Inflammatory macrophage treated with lipopolysaccharide for 1 hour (primary cell): ENCODE results near the gene LIN28A.

Source experiments
- DNase-seq, 2 donors: peaks; one replicate each; pipeline ENCODE4 v3.0.0-alpha.2; 2020 to 2022

Gene LIN28A

DNA sequence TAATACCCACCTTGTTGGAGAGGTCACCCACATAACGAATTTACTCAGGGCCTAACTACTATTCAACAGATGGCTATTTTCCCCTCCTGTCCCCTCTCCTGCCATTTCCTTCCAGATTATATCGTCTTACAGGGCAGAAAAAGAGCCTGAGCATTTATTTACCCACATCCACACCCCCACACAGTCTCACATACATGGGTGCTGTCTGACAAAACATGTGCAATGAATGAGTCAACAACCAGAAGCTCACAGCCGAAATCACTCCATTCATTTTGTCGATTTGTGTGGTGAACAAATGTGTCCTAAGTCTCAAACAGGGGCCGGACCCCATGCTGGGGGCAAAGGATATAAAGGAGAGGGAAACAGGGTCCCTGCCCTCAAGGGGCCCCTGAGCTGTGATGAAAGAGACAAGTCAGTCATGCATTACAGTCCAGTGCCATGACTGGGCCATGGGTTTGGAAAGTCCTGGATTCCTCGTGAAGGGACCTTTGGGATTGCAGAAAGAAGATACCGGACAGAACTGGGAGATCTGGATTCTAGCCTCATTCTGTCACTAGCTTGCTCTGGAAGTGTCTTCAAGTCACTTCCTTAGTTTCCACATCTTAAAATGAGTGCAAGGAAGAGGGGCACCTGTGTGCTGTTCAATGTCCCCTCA lies 21.7 kb upstream of the LIN28A start:
- no peak for DNase-seq

DNA sequence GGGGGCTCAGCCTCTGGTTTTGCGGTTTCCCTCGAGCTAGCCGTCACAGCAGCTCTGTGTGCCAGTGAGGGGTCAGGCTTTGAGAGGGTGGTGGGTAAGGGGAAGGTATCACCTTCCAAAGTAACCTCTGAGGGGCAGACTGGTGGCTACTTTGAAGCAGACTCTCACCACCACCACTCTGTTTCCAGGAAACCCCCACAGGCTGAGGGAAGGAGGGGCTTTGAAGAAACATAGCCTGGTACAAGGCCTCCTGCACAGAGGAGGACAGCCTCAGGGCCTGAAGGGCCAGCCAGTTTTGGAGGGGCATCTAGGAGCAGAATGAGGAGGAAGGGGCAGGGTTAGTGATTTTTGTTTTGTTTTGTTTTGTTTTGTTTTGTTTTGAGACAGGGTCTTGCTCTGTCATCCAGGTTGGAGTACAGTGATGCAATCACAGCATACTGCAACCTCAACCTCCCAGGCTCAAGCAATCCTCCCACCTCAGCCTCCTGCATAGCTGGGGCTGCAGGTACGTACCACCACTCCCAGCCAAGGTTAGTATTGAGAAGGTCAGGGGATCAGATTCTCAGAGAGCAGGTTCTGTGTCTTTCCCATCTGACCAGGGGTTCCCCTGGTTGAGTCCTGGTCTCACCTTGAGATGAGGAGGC lies 20.9 kb upstream of the LIN28A start:
- no peak for DNase-seq

- peak in 1 of 2 donors; percentile 64 for DNase-seq
Observed at GRCh38 chr1:26391450-26391849, 19.2 kb upstream of the LIN28A start.

DNA sequence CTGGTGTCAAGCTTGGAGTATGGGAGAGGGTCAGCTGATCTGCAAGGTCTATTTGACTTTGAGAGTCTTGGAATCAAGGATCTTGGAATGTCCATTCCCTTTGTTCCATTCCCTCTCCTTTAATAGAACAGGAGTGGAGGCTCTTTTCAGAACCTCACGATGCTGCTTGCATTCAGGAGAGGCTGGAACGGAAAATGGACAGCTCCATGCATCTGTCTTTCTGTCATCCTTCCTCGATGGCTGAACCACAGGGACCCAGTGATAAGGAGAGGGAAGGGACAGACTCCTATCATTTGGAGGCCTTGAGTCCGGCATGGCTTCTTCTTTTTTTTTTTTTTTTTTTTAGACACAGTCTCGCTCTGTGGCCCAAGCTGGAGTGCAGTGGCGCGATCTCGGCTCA lies 14.9 kb upstream of the LIN28A start:
- no peak for DNase-seq

GRCh38 chr1:26399034-26399433 lies 11.6 kb upstream of the LIN28A start:
- no peak for DNase-seq

- no peak for DNase-seq
Observed at GRCh38 chr1:26401891-26402290, 8.7 kb upstream of the LIN28A start.

GRCh38 chr1:26403656-26404055 lies 7.0 kb upstream of the LIN28A start:
- DNase-seq = no peak

- no peak for DNase-seq
Observed at GRCh38 chr1:26404641-26405040, 6.0 kb upstream of the LIN28A start.

- DNase-seq = no peak
Observed at GRCh38 chr1:26405281-26405915, 5.2 kb upstream of the LIN28A start.

DNA sequence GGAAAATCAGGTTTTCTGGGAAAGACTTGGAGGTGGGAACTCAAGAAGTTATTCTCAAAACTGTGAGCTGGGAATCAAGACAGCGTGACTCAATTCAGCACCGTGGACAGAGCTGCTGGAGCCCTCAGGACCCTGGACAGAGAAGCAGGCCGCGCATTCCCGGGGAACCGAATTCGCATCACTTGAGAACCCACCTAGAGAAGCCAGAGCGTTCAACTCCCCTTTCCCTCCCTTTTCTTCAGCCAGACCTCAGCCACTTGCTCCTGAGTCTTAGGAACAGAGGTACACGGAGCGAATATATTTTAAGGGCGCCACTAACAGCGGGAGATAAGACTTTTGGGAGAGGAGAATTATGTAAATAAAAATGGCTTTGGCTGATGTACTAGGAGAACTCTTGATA lies 2.0 kb upstream of the LIN28A start:
- DNase-seq = peak; percentile 49 to 89

DNA sequence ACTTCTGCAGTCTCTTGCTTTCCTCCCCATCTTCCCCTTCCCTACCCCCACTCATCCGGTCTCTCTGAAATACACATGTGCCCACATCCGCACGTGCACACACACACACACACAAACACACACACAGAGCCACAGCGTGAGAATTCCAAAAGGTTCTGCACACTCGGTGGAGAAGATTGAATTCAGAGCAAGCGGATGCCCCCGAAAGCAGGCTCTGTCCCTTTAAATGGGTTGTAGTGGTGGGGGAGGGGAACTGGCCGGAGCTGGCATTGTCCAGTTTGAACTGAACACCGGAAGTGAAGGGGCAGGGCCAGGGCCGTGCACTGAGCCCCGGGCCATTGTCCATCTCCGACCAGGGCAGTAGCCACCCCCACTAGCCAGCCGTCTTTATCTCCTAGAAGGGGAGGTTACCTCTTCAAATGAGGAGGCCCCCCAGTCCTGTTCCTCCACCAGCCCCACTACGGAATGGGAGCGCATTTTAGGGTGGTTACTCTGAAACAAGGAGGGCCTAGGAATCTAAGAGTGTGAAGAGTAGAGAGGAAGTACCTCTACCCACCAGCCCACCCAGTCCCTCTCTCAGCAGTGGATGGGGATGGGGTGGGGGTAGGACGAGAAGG lies 1.3 kb upstream of the LIN28A start:
- no peak for DNase-seq

DNA sequence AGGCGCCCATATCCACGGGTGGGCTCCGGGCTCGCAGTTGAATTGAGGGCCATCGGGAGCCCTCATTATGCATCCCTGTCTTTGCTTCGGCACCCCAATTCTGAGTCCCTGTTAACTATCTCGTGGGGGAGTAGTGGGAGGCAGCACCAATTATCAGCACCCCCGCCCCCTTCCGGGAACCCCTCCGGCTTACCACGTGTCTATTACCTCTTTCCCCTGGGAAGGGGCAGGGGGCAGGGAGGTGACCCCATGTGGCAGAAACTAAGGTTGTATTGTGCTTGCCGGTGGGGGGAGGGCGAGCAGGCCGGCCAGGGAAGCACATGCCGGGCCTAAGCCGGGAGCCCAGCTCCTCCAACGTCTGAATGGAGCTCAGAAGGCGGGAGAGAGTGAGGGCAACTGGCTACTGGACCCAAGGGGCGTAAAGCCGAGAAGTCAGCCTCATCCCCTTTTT lies 1.0 kb downstream of the LIN28A start:
- no peak for DNase-seq

GRCh38 chr1:26412180-26412840 lies 1.7 kb downstream of the LIN28A start:
- no peak for DNase-seq

GRCh38 chr1:26413031-26413430 lies 2.4 kb downstream of the LIN28A start:
- DNase-seq = no peak

GRCh38 chr1:26417111-26417759 lies 6.6 kb downstream of the LIN28A start:
- DNase-seq = peak; percentile 37 to 84

- no peak for DNase-seq
Observed at GRCh38 chr1:26418865-26419349, 8.3 kb downstream of the LIN28A start.

DNA sequence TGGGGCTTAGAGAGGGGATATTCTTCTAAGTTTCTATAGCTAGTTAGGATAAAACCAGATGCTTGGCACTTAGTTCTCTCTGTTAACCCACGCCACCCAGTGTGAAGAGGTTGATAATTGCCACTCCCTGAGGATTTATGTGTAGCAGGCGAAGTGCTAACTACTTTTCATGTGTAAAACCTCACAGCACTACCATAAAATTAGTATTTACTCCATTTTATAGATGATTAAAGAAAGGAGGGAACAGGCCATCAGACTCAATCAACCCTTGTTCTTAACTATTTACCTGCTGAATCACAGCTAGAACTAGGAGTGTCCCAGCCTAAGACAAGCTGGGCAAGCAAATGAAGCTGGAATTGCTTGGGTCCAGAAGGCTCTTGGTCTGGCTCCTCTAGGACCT lies 8.9 kb downstream of the LIN28A start:
- DNase-seq = no peak

- no peak for DNase-seq
Observed at GRCh38 chr1:26429721-26430120, 19.1 kb downstream of the LIN28A start.

DNA sequence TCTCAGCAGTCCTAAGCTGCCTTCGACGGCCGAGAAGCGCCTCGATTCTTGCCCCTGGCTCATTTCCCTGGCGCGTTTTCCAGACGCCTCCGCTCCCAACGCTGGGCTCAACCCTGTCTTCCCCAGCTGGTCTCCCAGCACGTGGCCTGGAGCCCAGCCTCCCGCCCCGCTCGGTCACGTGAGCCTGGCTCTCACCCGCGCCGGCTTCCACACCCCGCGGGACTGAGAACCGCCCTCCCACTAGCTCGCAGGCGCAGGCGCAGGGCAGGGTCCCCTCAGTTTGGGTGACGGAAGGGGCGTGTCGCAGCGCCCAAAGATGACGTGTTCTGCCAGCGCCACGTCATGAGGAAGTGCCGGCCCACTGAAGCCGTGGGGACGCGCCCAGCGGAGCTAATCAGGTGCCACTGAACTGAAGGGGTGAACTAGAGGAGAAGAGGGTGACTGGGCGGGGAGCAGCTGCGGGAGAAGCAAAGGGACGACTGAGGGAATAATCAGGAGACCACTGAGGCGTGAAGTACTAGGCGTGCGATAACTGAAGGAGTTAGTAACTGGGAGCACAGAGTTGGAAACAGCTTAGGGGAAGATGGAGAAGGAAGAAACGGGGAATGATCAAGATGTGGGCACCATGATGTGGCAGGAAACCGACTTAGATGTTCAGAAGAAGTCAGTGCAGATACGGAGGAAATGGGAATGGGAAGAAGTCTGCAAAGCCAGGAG lies 21.5 kb downstream of the LIN28A start, which contains the start of gene DHDDS:
Gene DHDDS (plus strand): TSS at position 343 of the 717 bp plus-strand sequence. CDS start 625 bp downstream, outside the sequence.
- DNase-seq = peak; percentile 98 to 99

DNA sequence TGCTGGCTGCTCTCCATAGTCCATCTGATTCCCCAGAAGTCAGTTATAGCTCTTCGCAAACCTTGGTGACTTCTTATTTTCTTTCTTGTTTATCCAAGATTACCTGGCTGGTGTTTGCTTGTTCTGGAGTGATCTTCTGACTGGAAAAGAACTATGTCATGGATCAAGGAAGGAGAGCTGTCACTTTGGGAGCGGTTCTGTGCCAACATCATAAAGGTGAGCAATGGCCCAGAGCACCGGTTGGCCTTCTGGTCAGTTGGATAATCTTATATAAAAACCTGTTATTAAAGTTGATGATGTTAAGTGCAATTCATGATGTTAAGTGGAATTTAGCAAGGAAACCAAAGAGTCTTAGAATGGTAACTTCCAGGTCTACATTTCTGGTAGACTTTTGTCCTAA lies 22.2 kb downstream of the LIN28A start:
- DNase-seq = no peak

DNA sequence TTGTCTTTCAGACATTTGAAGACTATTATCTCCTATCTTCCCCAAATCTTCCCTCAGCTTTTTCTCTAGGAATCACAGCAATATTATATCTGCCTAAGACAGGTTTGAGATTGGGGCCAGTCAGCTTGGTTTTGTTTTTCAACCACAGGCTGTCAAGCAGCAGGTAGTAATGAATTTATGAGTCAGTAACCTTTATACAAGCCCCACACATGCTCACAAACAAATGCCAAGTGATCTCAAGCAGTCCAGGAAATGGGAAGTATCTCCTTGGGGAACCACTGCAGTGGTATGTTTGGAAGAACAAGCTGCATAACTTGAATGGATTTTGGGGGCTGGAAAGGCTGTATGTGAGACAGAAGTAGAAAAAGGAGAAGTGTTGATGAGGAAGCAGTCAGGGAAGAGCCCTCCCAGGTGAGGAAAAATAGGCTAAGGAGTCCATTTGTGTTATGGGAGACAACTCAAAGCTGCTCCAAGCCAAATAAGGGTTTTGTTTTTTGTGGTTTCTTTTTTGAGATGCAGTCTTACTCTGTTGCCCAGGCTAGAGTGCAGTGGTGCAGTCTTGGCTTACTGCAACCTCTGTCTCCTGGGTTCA lies 23.6 kb downstream of the LIN28A start:
- DNase-seq = no peak
